SK-N-MC (cell line): ENCODE data around the gene SETD1A.

Experiments used
- EZH2 ChIP-seq: fragments of 200-600 bp; sonication (generic); IDR thresholded peaks from one replicate; pipeline ENCODE4 v1.6.1; 2017; ENCODE audit warnings: antibody characterized with exemption
- FOXP2 ChIP-seq: optimal IDR thresholded peaks from 2 replicates; pipeline ENCODE3; 2011; ENCODE audit warnings: mild to moderate bottlenecking, moderate library complexity; ENCODE audit not compliant: insufficient read depth; ENCODE audit errors: extremely low read length, control extremely low read depth
- POLR2AphosphoS5 ChIP-seq: IDR thresholded peaks from 2 replicates; pipeline ENCODE4 v1.6.1; 2012; ENCODE audit warnings: mild to moderate bottlenecking, low read depth, low read length, borderline replicate concordance

DNA sequence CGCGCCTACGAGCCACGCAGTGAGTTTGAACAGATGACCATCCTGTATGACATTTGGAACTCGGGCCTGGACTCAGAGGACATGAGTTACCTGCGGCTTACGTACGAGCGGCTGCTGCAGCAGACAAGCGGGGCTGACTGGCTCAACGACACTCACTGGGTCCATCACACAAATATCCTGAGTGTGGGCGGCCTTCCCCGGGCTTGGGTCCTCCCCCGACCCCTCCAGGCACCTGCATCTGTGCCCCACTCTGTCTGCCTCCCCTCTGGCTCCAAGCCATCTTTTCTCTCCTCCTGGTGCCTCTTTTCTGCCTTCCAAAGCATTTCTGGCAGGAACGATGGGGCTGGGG lies 22.4 kb downstream of the SETD1A start:
- TF ChIP-seq EZH2 (no peak), POLR2AphosphoS5 (no peak), FOXP2 (no peak)
